Nucleus accumbens (tissue), 56 donors: ENCODE results near the gene BUB1.
"Not testable (repeated sequence)": the region's sequence is repeated elsewhere in the genome, so short reads cannot be mapped to it uniquely, and the experiment has no call there.

Experiments used
- DNase-seq, 56 donors: peaks; one replicate each; lab custom pipeline; 2025; lab: John Stamatoyannopoulos, UW

Gene BUB1

DNA sequence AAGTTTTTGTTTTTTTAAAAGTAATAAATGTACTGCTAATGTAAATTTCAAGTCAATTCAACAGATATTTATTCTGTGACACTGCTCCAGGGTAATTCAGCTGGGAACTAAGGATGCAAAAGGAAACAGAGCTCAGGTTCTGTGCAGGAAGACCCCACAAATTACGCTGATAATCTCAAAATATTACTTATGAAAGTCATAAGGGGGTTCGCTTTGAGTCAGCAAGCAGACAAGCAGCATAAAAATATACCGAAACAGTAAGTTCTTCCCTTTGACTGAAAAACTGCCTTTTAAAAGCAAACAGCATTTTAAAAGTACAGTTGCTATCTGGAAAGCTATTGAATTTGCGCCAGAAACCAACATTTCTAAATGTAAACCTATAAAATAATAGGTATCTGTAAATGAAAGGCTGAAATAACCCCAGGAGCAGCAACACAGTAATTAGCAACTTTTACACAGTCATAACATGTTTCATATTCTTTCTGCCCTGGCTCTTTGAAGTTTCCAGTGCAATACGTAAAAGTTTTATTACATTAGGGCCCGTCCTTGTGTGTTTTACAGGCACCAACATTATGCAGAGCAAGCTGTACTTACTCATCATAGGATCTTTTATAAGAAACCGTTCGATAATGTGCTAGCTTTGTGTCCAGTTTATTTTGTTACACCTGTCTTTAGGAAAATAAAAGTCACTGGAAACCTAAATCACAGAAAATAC lies 68.9 kb downstream of the BUB1 start:
- not testable (repeated sequence) for DNase-seq

DNA sequence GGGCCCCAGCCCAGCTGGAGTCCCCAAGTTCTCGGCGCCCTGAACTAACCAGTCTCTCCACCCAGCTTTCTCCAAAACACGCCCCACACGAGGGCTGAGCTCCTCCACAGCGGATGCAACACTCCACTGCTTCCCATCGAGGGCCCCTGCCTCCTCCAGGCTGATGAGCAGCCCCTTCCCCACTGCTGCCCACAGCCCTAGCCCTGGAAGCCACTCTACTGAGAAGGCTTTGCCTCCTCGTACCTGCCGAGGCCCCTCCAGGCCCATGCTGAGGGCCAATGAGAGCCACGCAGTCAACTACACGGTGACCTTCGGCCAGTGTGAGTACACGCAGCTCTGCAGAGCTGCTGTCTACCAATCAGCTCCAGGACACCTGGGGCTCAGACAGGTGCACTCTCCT lies 72.8 kb downstream of the BUB1 start:
- DNase-seq, result not testable (repeated sequence)

DNA sequence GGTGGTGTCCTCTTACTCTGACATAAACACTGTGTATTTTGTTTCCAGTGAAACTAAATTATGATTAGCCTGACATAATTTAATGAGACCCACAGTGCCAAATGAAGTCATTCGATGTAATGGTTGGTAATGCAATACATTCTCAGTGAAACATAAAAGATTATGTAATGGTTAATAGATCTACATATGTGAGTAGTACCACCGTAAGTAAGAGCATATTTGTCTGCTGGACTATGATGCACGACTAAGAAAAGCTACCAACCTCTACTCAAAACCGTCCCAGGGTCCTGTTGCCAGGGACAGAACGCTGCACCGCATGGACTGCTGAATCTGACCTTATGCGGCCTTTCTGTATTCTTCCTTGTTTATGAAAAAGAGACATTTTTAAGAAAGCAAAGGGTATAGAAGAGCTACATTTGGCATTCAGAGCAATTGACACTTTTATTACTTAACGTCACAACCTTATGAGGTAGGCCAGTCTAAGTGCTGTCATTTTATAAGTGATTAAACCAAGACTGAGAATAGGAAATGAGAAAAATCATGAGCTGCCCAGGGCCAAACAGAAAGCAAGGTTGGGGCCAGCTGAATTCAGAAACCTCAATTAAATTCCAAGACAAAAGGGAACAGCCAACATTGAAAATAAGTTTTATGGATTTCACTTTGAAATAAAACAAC lies 73.8 kb downstream of the BUB1 start:
- not testable (repeated sequence) for DNase-seq

DNA sequence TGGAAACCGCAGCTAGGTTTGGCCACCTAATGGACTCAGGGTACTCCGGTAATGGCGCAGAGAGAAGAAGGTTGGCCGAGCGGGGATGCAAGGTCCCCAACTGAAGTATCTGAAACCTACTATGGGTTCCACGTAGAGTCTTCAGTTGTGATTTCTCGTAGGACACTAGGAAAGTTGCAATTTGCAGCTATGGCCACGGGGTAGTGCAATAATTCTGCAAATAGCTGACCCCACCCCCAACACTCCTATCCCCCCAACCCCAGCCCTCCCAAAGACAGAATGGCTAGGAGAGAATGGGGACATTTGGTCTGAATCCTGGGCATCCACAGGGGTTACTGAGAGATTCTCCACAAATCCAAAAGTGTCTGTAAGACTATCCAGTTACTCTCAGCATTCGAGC lies 75.7 kb downstream of the BUB1 start:
- not testable (repeated sequence) for DNase-seq

DNA sequence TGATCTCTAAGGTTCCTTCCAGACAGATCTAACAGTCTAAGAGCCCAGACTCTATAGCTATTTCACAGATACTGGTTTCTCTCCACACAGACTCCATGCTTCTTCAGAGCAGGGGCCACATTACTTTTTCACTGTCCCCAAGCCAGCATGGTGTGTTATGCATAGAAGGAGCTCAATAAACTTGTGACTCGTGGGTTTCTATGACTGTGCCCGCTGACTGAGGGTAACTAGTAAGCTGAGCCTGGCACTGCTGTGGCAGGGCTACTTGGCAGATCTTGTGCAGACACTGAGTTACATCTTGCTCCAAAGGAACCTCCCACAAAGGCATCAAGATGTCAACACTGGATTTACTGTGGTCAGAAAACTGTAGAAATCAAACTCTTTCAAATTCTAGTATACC lies 85.9 kb downstream of the BUB1 start:
- not testable (repeated sequence) for DNase-seq

DNA sequence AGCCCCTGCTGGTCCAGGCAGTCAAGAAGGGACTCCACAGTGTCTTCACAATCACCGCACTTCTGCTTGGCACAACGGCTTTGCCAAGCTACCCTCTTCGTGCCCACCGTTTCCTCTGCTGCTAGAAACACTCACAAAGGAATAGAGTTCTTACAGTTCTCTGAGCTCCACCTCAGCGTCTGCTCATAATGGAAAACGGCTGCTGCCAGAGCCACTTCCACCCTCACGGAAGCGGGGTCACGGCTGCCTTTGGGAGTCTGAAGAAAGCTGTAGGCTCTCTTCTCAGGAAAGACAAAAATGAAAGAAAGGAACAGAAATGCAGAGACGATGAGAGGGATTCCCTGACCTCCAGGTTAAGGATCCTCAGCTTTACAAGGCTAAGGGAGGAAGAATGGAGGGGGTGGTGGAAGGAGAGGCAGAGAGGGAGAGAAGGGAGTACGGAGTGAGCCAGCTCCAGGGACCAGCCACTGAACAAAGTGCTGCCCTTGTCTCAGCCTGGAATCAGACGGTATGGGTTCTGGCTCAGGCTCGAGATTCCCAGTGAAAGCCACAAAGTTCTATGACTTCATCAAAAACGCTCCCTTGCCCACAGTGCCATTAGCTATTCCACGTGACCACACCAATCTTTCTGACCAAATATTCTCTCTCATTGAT lies 88.1 kb downstream of the BUB1 start:
- DNase-seq, result not testable (repeated sequence)

DNA sequence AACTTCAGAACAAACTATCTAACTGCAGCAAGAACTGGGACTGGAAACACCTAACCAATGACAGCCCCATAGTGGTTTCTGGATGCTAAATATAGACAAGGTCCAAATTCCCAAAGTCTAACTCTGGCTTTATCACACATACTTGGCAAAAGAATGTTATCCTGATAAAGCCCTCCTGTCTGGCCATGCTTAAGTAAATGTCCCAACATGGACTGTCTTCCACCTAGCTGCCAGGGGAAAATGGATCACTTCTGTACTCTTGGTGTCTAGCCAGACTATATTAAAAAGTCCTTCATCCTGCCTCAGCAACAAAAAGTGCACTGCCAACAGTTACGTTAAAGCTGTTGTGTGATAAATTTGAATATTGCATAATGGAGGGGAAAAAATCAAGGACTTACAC lies 89.3 kb downstream of the BUB1 start:
- not testable (repeated sequence) for DNase-seq
